GM12872 (cell line): ENCODE measurements around the gene PHF21A.

Experiments
- CTCF ChIP-seq: IDR thresholded peaks from 3 replicates; pipeline ENCODE4 v1.5.1; 2011; ENCODE audit warnings: low read depth, mild to moderate bottlenecking, low read length, moderate library complexity; ENCODE audit not compliant: insufficient read depth

Gene PHF21A

GRCh38 chr11:46120346-46121300, 631 bp downstream of the PHF21A start:
- no peak for TF ChIP-seq CTCF

- TF ChIP-seq CTCF, result no peak
Measured at GRCh38 chr11:46119352-46120216, 1.7 kb downstream of the PHF21A start.

- no peak for TF ChIP-seq CTCF
Measured at GRCh38 chr11:46118702-46119351, 2.4 kb downstream of the PHF21A start.

- peak; percentile 46 for TF ChIP-seq CTCF
Measured at GRCh38 chr11:46117842-46118241, 3.4 kb downstream of the PHF21A start.

GRCh38 chr11:46116007-46116711, 5.1 kb downstream of the PHF21A start:
- no peak for TF ChIP-seq CTCF

- TF ChIP-seq CTCF, result no peak
Measured at GRCh38 chr11:46114961-46115360, 6.3 kb downstream of the PHF21A start.
